Measurements from ENCODE around the gene MGAT1.

- TF ChIP-seq POLR2A (IDR thresholded peaks at IDR 0.05) (no peak), CTCF (IDR thresholded peaks at IDR 0.05 in 4 of 5, conservative IDR thresholded peaks at IDR 0.05 in 1 of 5) (no peak)
These were observed 18.9 kb upstream of the MGAT1 start for GRCh38 chr5:180821538-180821937.
